Endothelial cell of umbilical vein (primary cell): ENCODE measurements around the gene SMIM38. TPM values are rescaled to one million over a fixed set of nuclear protein-coding genes. Genes with fewer than 3 reads are reported as not detected.

Experiments used
- BruUV-seq: library from RNA; stranded (reverse); fragments of 400-500 nt; replicated peaks from 2 replicates; lab custom pipeline; 2021; lab: Mats Ljungman, UMichigan
- CTCF ChIA-PET: fragments of 300-600, 350-600 bp; sonication (Branson Sonifier 250); formaldehyde crosslinking; loops from one replicate; lab custom pipeline; 2021; ENCODE audit warnings: antibody characterized with exemption, inconsistent platforms; lab: Charles Lee
- POLR2A ChIA-PET: fragments of 300-600, 350-600 bp; sonication (Branson Sonifier 250); formaldehyde crosslinking; loops from one replicate; lab custom pipeline; 2021; ENCODE audit warnings: antibody characterized with exemption, inconsistent platforms; lab: Charles Lee
- DNase-seq: peaks from one replicate; pipeline ENCODE4 v3.0.0-alpha.2; 2011; ENCODE audit warnings: low read depth, low spot score
- FAIRE-seq: peaks from 2 replicates; lab custom pipeline; 2011; peaks lifted over from hg19 to GRCh38; lab: Jason Lieb, UNC
- H2AFZ ChIP-seq: 2 replicates; pipeline ENCODE4 v1.6.0; 2012; ENCODE audit warnings: low read depth, low read length, control low read depth, inconsistent platforms
- H3K27ac ChIP-seq: 2 replicates; pipeline ENCODE4 v1.5.1; 2011; ENCODE audit warnings: low read depth, mild to moderate bottlenecking, control low read depth, low read length, moderate library complexity; ENCODE audit not compliant: insufficient read depth
- H3K27me3 ChIP-seq, 2 experiments: 2 replicates each; pipeline versions ENCODE4 v1.6.0 to v1.6.1; 2011; ENCODE audit warnings: low read length in 2 of 2, mixed read lengths in 1 of 2; ENCODE audit not compliant: control insufficient read depth in 2 of 2, insufficient read depth in 2 of 2
- H3K36me3 ChIP-seq, 2 experiments: 2 replicates in 1 of 2; 3 replicates in 1 of 2; pipeline ENCODE4 v1.5.1; 2011; ENCODE audit warnings: low read length in 2 of 2, mild to moderate bottlenecking in 1 of 2, moderate library complexity in 1 of 2; ENCODE audit not compliant: control insufficient read depth in 2 of 2, insufficient read depth in 2 of 2; ENCODE audit errors: extremely low read depth in 1 of 2
- H3K4me1 ChIP-seq: 3 replicates; pipeline ENCODE4 v1.5.1; 2011; ENCODE audit warnings: mild to moderate bottlenecking, low read length; ENCODE audit not compliant: control insufficient read depth, insufficient read depth; ENCODE audit errors: extremely low read depth
- H3K4me2 ChIP-seq: 2 replicates; pipeline ENCODE4 v1.6.1; 2011; ENCODE audit warnings: low read length, control low read depth, mixed read lengths; ENCODE audit not compliant: insufficient read depth
- H3K4me3 ChIP-seq, 3 experiments: fragments of 200-600 bp in 1 of 3; sonication (generic), shearing (Covaris generic) in 1 of 3; replicated peaks in 1 of 3; 2 replicates each; pipeline ENCODE4 v1.5.1; 2011 to 2016; ENCODE audit warnings: control low read depth in 3 of 3, low read length in 3 of 3, mild to moderate bottlenecking in 2 of 3, inconsistent platforms in 1 of 3, low read depth in 1 of 3, moderate library complexity in 1 of 3; ENCODE audit not compliant: insufficient read depth in 1 of 3
- H3K79me2 ChIP-seq: 2 replicates; pipeline ENCODE4 v1.6.0; 2012; ENCODE audit warnings: low read length, inconsistent platforms; ENCODE audit not compliant: control insufficient read depth, insufficient read depth
- H3K9ac ChIP-seq: replicated peaks from 2 replicates; pipeline ENCODE3; 2011; ENCODE audit warnings: low read length, control low read depth; ENCODE audit not compliant: insufficient read depth; ENCODE audit errors: extremely low read depth
- H3K9me1 ChIP-seq: replicated peaks from 3 replicates; pipeline ENCODE4 v1.6.0; 2011; ENCODE audit warnings: mild to moderate bottlenecking, low read length; ENCODE audit not compliant: control insufficient read depth, insufficient read depth; ENCODE audit errors: extremely low read depth
- H3K9me3 ChIP-seq: replicated peaks from 2 replicates; pipeline ENCODE4 v1.5.1; 2012; ENCODE audit warnings: low read length, inconsistent platforms; ENCODE audit not compliant: control insufficient read depth, insufficient read depth
- H4K20me1 ChIP-seq: replicated peaks from 2 replicates; pipeline ENCODE3; 2011; ENCODE audit warnings: mild to moderate bottlenecking, low read length; ENCODE audit not compliant: control insufficient read depth, insufficient read depth; ENCODE audit errors: extremely low read depth
- FOS ChIP-seq: IDR thresholded peaks from 2 replicates; pipeline ENCODE4 v1.6.1; 2011; ENCODE audit warnings: mild to moderate bottlenecking, low read length, moderate library complexity, borderline replicate concordance; ENCODE audit not compliant: insufficient read depth
- GATA2 ChIP-seq: IDR thresholded peaks from 2 replicates; pipeline ENCODE4 v1.7.0; 2011; ENCODE audit warnings: low read depth, mild to moderate bottlenecking, moderate library complexity, mixed read lengths, low read length; ENCODE audit not compliant: insufficient read length, insufficient read depth
- JUN ChIP-seq: IDR thresholded peaks from 2 replicates; pipeline ENCODE4 v1.6.1; 2011; ENCODE audit warnings: borderline replicate concordance, low read depth; ENCODE audit not compliant: insufficient read length, insufficient read depth
- MYC ChIP-seq: IDR thresholded peaks from one replicate; pipeline ENCODE4 v1.6.1; 2011; ENCODE audit warnings: mild to moderate bottlenecking, low read depth, low read length
- POLR2A ChIP-seq: IDR thresholded peaks from 2 replicates; pipeline ENCODE4 v1.6.1; 2012; ENCODE audit warnings: low read depth, mild to moderate bottlenecking, control low read depth, low read length
- POLR2AphosphoS5 ChIP-seq: IDR thresholded peaks from 2 replicates; pipeline ENCODE4 v1.6.1; 2012; ENCODE audit warnings: low read depth, mild to moderate bottlenecking, control low read depth, low read length, moderate library complexity; ENCODE audit not compliant: insufficient read depth
- dilution Hi-C: fragments of 300-500 bp; cut with MboI; formaldehyde crosslinking; loops from one replicate; pipeline ENCODE4 v1.15.0; 2019; ENCODE audit warnings: low sequenced_read_pairs; ENCODE audit not compliant: extremely low pct_ligation_motif_present
- intact Hi-C: fragments of 100-400 bp; cut with micrococcal nuclease; formaldehyde crosslinking; loops from one replicate; pipeline ENCODE4 v1.10.0; 2022
- polyA plus RNA-seq, 4 experiments: library from polyadenylated mRNA; depleted of rRNA in 3 of 4; stranded (reverse) in 3 of 4; unstranded in 1 of 4; fragments of >200 nt; gene quantifications; 2 replicates each; pipeline versions ENCODE4 v1.2.1 to v1.2.3, GENCODE V29; 2011 to 2012; ENCODE audit warnings: missing spikeins in 1 of 4
- total RNA-seq: library from RNA; stranded (reverse); gene quantifications from 2 replicates; pipeline ENCODE4 v1.2.3, GENCODE V29; 2021

Gene SMIM38
- total and polyA plus RNA-seq, 2 donors (not counting 3 experiments of a cell fraction or from before 2014, with no cell fraction given) = 0.03 TPM; not detected in 1

DNA sequence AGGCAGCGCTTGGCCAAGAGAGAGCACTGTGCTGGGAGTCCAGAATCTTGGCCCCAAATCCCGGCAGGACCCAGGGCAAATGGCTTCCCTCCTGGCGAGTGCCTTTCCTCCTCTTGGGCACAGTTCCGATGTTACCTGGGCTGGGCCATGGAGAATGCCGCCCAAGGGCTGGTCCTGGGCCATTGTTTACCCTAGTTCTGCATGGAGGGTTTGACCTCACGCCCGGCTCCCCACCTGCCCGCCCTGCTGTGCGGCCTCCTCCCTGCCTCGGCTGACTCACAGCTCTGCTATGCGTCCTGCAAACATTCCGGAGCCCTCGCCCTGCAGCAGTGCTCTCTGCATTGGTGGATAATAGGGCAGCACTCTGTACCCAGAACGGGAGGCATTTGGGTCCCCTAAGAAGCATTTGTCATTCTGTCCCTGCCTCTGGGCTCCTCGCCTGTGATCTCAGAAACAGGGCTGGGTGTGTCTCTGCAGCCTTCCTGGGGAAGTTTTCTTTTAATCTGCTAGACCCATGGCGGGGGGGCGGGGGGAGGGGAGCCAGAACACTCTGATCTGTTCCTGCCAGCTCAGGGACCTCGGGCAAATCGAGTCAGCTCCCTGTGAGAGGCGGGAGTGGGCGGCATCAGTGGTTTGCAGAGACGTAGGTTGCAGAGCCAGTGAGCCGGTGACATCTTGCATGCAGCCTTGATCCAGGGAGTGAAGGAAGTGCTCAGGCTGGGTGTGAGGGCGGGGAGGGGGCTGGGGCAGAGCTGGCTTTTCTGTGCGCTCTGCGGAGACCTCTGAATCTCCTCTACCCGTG, 32.9 kb upstream of the SMIM38 start:
- intact Hi-C loops = loop anchor here (2.0 to 10.0 kb wide), 2 partner anchors 142 to 518 kb away; partner anchors contain the start of gene CCND1
- Histone ChIP-seq H3K27me3 (no peaks in the 10 kb centered on the region), H2AFZ (peak overlapping the region; percentile 48), H3K4me3 (no peak overlapping the region), H3K4me1 (peaks cover 18% of the 10 kb centered on the region), H3K9me1 (no peaks in the 10 kb centered on the region), H3K4me2 (peak overlapping the region; percentile 66), H3K9ac (no peak overlapping the region), H3K79me2 (no peaks in the 10 kb centered on the region), H3K9me3 (no peaks in the 10 kb centered on the region), H3K27ac (no peak overlapping the region), H3K36me3 (no peaks in the 10 kb centered on the region), H4K20me1 (no peaks in the 10 kb centered on the region)
- peak; percentile 97 for FAIRE-seq
- peak; percentile 64 for DNase-seq
- dilution Hi-C loops = loop anchor here (25.0 kb wide), 1 partner anchor 539 kb away; no protein-coding TSS in a partner anchor
- POLR2A ChIA-PET = no interaction called here
- no TSS peak for BruUV-seq
- CTCF ChIA-PET = interaction anchor here (0.7 to 1.7 kb wide), 6 partner anchors 8 to 88 kb away, joined by 3 to 7 read pairs (median 3); no protein-coding TSS in a partner anchor
- TF ChIP-seq POLR2AphosphoS5 (peak; percentile 71), POLR2A (no peak), JUN (peak; percentile 28), FOS (peak; percentile 92), MYC (no peak), GATA2 (no peak)
